HG03060 (cell line): ENCODE data around the gene RGS3.
"Not testable (repeated sequence)": the region's sequence is repeated elsewhere in the genome, so short reads cannot be mapped to it uniquely, and the experiment has no call there.

ENCODE experiments used
- ATAC-seq: cut with Tn5 transposase; IDR thresholded peaks from one replicate; pipeline ENCODE4 v1.9.1; 2021; ENCODE audit warnings: low read depth, moderate number of reproducible peaks; ENCODE audit not compliant: unreplicated experiment

The RGS3 gene

GRCh38 chr9:113486327-113486726 is 22.8 kb downstream of the RGS3 start:
- ATAC-seq: no peak

GRCh38 chr9:113488071-113488470 is 24.5 kb downstream of the RGS3 start:
- ATAC-seq: no peak

- ATAC-seq: no peak
Observed at GRCh38 chr9:113488490-113488889, 25.0 kb downstream of the RGS3 start.

- ATAC-seq: not testable (repeated sequence)
Observed at GRCh38 chr9:113491147-113491546, 27.6 kb downstream of the RGS3 start.

GRCh38 chr9:113492343-113493202 is 29.0 kb downstream of the RGS3 start:
- ATAC-seq: no peak

GRCh38 chr9:113493203-113493520 is 29.6 kb downstream of the RGS3 start:
- ATAC-seq: no peak

GRCh38 chr9:113495526-113495925 is 32.0 kb downstream of the RGS3 start:
- no peak for ATAC-seq

GRCh38 chr9:113497051-113497450 is 33.5 kb downstream of the RGS3 start:
- no peak for ATAC-seq

- no peak for ATAC-seq
Observed at GRCh38 chr9:113499153-113499875, 35.8 kb downstream of the RGS3 start.

GRCh38 chr9:113499876-113500497 is 36.5 kb downstream of the RGS3 start:
- no peak for ATAC-seq

GRCh38 chr9:113501129-113501686 is 37.7 kb downstream of the RGS3 start:
- ATAC-seq: no peak

GRCh38 chr9:113501852-113502251 is 38.3 kb downstream of the RGS3 start:
- ATAC-seq: no peak

GRCh38 chr9:113502427-113503034 is 39.0 kb downstream of the RGS3 start:
- ATAC-seq: no peak

GRCh38 chr9:113503131-113503541 is 39.6 kb downstream of the RGS3 start:
- ATAC-seq: no peak

- ATAC-seq: no peak
Observed at GRCh38 chr9:113503613-113504211, 40.2 kb downstream of the RGS3 start.

GRCh38 chr9:113504725-113505590 is 41.4 kb downstream of the RGS3 start:
- ATAC-seq: no peak

- no peak for ATAC-seq
Observed at GRCh38 chr9:113506090-113506589, 42.6 kb downstream of the RGS3 start.

GRCh38 chr9:113507256-113507655 is 43.7 kb downstream of the RGS3 start:
- no peak for ATAC-seq

- no peak for ATAC-seq
Observed at GRCh38 chr9:113508111-113508749, 44.7 kb downstream of the RGS3 start.
